Ovary (tissue), 3 donors: Measurements from ENCODE around the gene RMDN2.

Source experiments
- POLR2A ChIP-seq: fragments of 450-650 bp; IDR thresholded peaks from one replicate; pipeline ENCODE4 v1.6.1; 2017; ENCODE audit warnings: antibody characterized with exemption, mild to moderate bottlenecking, moderate library complexity
- TF ChIP-seq, protein P1 (sequence below), 3 donors: fragments of 450-650 bp in 2 of 3; fragments of 200-600 bp in 1 of 3; IDR thresholded peaks; one replicate each; pipeline versions ENCODE4 v1.5.1 to v1.8.0; 2016 to 2022; ENCODE audit warnings: antibody characterized with exemption in 3 of 3, mild to moderate bottlenecking in 1 of 3
- donor health status: DM: no; HTN: no; CAD: no.

DNA sequence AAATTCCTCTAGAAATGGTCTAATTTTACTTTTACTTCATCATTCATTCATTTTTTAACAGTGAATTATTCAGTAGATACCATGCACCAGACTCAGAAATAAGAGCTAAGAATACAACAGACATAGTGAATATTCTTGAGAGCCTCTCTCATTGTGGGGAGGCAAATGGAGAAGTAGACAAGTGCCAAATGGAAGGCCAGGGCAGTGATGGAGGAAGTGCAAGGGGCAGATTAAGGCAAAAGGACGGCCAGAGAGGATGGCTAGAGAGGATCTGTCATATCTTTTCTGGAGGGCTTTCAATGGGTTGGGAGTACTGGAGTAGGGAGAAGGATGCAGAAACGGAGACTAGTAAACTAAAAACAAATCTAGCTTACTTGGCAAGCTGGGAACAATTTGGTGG, 19.0 kb upstream of the RMDN2 start:
- TF ChIP-seq, protein P1, sequence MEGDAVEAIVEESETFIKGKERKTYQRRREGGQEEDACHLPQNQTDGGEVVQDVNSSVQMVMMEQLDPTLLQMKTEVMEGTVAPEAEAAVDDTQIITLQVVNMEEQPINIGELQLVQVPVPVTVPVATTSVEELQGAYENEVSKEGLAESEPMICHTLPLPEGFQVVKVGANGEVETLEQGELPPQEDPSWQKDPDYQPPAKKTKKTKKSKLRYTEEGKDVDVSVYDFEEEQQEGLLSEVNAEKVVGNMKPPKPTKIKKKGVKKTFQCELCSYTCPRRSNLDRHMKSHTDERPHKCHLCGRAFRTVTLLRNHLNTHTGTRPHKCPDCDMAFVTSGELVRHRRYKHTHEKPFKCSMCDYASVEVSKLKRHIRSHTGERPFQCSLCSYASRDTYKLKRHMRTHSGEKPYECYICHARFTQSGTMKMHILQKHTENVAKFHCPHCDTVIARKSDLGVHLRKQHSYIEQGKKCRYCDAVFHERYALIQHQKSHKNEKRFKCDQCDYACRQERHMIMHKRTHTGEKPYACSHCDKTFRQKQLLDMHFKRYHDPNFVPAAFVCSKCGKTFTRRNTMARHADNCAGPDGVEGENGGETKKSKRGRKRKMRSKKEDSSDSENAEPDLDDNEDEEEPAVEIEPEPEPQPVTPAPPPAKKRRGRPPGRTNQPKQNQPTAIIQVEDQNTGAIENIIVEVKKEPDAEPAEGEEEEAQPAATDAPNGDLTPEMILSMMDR (IDR thresholded peaks at IDR 0.05): no peak
- TF ChIP-seq POLR2A: no peak
